SKM-1 treated with dmso at 0.1 percent for 144 hours (cell line): ENCODE measurements around the gene LRBA.
"Not testable (repeated sequence)": the region's sequence is repeated elsewhere in the genome, so short reads cannot be mapped to it uniquely, and the experiment has no call there.

Experiments
- DNase-seq: peaks from one replicate; lab custom pipeline; 2025; ENCODE audit not compliant: unreplicated experiment; lab: John Stamatoyannopoulos, UW

LRBA gene, protein sequence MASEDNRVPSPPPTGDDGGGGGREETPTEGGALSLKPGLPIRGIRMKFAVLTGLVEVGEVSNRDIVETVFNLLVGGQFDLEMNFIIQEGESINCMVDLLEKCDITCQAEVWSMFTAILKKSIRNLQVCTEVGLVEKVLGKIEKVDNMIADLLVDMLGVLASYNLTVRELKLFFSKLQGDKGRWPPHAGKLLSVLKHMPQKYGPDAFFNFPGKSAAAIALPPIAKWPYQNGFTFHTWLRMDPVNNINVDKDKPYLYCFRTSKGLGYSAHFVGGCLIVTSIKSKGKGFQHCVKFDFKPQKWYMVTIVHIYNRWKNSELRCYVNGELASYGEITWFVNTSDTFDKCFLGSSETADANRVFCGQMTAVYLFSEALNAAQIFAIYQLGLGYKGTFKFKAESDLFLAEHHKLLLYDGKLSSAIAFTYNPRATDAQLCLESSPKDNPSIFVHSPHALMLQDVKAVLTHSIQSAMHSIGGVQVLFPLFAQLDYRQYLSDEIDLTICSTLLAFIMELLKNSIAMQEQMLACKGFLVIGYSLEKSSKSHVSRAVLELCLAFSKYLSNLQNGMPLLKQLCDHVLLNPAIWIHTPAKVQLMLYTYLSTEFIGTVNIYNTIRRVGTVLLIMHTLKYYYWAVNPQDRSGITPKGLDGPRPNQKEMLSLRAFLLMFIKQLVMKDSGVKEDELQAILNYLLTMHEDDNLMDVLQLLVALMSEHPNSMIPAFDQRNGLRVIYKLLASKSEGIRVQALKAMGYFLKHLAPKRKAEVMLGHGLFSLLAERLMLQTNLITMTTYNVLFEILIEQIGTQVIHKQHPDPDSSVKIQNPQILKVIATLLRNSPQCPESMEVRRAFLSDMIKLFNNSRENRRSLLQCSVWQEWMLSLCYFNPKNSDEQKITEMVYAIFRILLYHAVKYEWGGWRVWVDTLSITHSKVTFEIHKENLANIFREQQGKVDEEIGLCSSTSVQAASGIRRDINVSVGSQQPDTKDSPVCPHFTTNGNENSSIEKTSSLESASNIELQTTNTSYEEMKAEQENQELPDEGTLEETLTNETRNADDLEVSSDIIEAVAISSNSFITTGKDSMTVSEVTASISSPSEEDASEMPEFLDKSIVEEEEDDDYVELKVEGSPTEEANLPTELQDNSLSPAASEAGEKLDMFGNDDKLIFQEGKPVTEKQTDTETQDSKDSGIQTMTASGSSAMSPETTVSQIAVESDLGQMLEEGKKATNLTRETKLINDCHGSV (N-terminal part only)

DNA sequence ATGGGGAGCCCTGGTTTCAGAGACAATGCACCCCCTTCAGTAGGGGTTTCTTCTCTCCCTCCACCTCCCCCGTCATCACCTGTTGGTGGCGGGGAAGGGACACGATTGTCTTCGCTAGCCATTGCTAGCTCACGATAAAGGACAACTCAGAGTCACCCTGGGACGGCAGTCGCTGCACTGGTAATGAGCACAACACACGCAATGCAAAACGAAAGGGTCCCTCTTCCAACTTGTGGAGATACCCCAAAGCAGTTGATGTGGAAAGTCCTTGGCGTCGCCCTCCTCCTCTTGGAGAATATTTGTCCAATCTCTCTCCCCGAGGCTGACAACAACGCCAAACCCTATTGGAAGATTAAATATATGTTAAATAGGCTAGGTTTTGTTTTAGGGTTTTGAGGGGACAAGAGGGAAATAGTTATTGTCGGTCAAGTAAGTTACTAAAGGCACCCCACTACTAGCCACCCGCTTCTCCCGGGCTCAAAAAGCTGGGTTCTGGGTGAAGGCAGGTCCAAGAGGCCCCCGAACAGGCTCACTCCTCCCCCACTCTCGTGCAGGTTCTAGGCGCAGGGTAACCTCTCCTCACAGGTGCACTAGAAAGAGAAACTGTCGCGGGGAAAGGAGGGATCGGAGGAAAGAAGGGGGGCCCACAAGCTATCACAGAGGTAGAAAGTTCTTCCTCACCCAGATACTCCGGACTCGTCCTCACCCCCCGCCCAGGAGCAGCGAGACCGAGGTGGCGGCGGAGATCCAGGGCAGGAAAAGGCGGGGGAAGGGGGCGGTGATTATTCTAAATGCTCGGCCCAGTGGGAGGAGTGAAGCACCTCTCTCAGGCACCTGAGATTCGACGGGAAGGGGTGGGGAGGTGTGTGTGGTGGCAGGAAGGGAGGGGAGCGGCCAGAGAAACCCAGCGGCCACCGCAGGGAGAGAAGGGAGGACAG is at the start of gene LRBA:
LRBA (minus strand) TSS at position 764 of the 938 bp plus-strand sequence; CDS start at position 122, 642 bp downstream.
- DNase-seq, result peak; percentile 63

DNA sequence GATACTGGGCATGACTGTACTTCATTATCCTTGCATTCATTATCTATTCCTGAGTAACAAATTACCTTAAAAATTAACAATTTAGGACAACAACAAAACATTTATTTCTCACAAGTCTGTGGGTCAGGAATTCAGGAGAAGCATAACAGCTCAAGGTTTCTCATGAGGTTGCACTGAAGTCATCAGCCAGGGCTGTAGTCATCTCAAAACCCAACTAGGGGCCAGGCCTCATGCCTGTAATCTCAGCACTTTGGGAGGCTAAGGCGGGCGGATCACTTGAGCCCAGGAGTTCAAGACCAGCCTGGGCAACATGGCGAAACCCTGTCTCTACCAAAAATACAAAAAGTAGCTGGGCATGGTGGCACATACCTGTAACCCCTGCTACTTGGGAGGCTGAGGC is 48.1 kb upstream of the LRBA start:
- DNase-seq, result not testable (repeated sequence)

DNA sequence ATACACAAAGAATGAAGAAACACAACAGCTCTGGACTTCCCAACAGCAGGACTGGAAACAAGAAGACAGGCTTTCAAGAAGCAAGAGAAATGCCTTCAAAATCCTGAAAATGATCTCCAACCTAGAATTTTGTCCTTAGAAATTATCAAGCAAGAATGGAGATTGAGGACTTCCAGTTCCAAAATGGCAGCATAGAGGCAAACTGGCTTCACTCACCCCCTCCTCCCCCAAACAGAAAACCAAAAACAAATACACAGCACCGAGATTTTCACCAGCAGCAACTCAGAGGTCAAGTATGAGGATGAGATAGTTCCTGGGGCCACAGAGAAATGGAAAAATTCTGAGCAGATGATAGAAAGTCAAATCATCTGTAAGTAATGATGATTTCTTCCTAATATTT is 40.5 kb upstream of the LRBA start:
- no peak for DNase-seq

DNA sequence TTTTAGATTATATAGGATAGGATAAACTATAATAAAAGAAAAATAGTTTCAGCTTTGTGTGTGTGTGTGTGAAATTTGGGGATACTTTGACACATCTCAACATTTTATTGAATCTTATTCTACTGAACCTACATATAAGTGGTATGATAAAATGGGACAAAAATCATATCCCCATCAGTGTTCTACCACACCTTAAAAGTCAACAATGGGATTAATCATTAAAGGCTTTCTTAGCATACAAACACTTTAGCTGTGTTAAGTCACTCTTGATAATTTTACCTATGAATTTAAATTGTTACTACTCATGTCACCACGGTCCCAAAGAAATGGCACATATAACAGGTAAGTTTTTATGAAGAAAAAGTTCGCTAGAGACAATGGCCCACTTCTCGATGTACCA is 37.7 kb upstream of the LRBA start:
- no peak for DNase-seq

DNA sequence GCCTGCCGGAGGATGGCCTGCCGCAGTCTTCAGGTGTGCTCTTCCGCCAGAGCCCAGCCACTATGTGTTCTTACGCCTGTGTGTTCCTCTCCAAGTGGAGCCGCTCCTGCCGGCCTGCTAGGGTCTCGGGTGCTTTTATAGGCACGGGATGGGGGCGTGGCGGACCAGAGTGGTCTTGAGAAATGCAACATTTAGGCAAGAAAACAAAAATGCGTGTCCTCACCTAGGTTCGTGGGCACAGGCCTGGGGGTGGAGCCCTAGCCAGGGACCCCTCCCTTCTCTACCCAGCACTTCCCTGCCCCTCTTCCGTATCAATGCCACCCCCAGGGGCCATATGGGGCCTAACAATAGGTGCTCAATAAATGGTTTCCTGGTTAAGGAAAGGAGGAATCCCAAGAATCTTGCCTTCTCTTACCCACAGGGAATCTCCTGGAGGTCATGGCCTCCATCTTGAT is 34.4 kb upstream of the LRBA start:
- DNase-seq, result no peak

- DNase-seq, result no peak
Measured at GRCh38 chr4:151048913-151049312, 33.8 kb upstream of the LRBA start.

- DNase-seq, result no peak
Measured at GRCh38 chr4:151046609-151047008, 31.5 kb upstream of the LRBA start.

GRCh38 chr4:151045907-151046306 is 30.8 kb upstream of the LRBA start:
- no peak for DNase-seq

DNA sequence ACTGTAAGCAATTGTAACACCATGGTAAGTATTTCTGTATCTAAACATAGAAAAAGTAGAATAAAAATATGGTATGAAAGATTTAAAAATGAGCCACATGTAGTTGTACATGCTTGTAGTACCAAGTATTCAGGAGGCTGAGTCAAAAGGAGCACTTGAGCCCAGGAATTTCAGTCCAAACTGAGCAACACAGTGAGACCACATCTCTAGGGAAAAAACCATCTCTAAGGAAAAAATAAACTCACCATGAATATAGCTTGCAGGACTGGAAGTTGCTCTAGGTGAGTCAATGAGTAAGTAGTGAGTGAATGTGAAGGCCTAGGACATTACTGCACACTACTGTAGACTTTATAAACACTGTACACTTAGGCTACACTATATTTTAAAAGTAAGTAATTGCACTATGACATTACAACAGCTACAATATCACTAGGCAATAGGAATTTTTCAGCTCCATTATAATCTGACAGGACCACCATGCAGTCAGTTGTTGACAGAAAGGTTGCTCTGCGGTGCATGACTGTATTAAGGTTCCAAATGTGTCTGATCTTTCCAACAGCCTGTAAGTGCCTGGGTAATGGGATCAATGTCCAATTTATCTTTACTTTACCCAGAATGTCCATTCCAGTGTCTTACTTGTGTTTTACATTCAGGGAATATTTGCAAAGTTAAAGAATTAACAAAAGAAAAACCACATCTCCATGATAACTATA is 28.9 kb upstream of the LRBA start:
- DNase-seq, result no peak

- no peak for DNase-seq
Measured at GRCh38 chr4:151039733-151040132, 24.6 kb upstream of the LRBA start.

DNA sequence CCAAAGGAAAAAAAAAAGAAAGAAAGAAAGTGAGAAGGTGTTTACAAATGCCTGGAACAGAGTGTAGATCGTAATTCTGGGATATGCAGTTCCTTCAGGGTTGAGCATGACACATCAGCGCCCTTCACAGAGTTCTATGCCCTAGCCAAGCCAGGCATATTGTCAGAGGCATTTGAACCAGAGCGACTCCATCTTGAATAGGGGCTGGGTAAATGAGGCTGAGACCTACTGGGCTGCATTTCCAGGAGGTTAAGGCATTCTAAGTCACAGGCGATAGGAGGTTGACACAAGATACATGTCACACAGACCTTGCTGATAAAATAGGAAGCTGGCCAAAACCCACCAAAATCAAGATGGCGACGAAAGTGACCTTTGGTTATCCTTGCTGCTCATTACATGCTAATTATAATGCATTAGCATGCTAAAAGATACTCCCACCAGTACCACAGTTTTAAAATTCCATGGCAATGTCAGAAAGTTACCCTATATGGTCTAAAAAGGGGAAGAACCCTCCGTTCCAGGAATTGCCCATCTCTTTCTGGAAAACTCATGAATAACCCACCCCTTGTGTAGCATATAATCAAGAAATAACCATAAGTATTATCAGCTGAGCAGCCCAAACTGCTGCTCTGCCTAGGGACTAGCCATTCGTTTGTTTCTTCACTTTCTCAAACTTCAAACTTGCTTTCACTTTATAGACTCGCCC is 23.5 kb upstream of the LRBA start:
- DNase-seq, result no peak

GRCh38 chr4:151035911-151036310 is 20.8 kb upstream of the LRBA start:
- no peak for DNase-seq

DNA sequence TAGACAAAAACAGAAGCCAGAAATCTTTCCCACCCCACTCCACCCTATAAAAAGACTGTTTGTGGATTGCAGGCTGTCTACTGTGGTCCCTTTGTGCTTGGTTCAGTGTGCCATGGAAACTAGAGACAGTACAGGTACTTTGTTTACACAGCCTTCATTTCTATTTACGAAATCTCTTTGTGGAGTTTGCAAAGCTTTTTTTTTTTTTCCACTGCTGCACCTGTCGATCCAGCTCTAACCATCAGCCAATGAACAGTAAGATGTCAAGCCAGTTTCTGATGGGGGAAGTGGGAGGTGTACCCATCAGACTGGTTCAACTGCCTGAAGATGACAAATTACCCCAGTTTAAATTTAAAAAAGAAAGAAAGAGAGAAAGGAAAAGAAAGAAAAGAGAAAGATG is 20.2 kb upstream of the LRBA start:
- DNase-seq, result no peak

DNA sequence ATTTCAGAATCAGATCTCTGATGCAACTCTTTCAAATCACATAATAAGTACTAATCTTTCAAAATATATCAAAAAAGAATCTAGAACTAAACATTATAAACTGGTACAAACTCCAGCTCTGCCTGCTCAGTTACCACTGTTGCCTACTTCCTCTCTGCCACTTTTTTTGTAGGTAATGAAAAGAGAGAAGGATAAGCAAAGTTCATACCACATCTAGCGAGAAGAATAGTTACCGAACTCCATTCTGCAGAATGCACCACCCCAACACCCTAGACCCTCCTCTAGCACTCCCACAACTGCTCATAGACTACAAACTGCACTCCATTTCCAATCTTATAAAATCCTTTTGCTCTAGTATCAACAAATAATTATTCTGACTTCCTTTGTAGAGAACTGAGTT is 19.7 kb upstream of the LRBA start:
- DNase-seq, result no peak

DNA sequence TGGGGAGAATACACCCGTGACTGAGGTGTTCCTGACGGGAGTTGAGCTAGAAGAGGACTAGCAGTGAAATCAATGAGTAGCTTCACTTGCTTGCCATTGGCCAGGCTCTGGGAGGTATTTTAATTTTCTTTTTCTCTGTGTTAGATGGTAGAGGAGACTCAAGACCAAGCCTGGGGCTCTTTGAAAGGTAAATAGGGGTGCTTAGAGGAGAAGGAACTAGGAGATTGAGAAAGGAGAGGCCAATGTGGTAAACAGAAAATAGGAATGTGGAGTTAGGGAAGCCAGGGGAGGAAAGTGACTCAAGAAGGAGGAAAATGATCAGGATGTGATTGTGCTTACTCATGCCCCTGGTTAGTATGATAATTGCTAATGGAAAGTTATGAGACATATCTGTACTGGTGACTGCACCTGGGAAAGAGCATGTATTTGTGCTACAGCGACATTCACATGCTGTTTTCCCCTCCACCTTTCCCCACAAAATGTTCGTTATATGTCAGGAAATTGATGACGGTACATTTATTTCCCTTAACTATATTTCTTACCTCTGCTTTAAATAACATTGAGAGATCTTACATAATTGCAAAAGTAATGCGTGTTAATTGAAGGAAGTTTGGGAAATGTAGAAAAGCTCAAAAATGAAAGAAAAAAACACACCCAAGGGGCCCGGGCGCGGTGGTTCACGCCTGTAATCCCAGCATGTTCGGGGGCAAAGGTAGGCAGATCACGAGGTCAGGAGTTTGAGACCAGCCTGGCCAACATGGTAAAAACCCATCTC is 16.9 kb upstream of the LRBA start:
- DNase-seq, result no peak

DNA sequence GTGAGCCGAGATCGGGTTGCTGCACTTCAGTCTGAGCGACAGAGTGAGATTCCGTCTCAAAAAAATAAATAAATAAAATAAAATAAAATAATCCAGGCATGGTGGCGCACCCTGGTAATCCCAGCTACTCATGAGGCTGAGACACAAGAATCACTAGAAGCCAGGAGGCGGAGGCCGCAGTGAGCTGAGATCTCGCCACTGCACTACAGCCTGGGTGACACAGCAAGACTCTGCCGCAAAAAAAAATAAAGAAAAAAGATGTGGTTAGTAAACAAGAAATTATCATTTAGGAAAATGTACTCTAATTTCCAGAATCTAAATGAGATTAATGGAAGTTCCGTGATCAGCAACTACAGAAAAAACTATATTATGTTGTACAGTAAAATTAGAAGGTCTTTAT is 14.5 kb upstream of the LRBA start:
- no peak for DNase-seq

- not testable (repeated sequence) for DNase-seq
Measured at GRCh38 chr4:151029006-151029405, 13.9 kb upstream of the LRBA start.

DNA sequence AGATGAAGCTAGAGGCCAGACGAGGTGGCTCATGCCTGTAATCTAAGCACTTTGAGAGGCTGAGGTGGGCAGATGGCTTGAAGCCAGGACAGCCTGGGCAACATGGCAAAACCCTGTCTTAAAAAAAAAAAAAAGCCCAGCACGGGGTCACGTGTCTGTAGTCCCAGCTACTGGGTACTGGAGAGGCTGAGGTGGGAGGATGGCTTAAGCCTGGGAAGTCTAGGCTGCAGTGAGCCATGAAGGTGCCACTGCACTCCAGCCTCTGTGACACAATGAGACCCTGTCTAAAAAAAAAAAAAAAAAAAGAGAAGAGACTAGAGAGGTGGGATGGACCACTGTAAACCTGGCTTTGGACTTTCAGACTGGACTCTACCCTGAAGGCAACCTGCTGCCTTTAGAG is 10.7 kb upstream of the LRBA start:
- DNase-seq, result no peak
